IMR-90 (cell line): ENCODE results near the gene PDE4A. TPM values are rescaled to one million over a fixed set of nuclear protein-coding genes. Genes with fewer than 3 reads are reported as not detected.

Source experiments
- ATAC-seq: fragments of 200-7000 bp; cut with Tn5 transposase; 2 replicates; pipeline ENCODE4 v1.9.1; 2020; ENCODE audit warnings: low read depth, mild to moderate bottlenecking, moderate library complexity
- BruUV-seq: library from RNA; stranded (reverse); fragments of 400-500 nt; replicated peaks from 2 replicates; lab custom pipeline; 2021; lab: Mats Ljungman, UMichigan
- CTCF ChIA-PET: fragments of 300-600 bp; formaldehyde crosslinking; extraction: SDS; loops from one replicate; lab custom pipeline; 2021; ENCODE audit warnings: antibody characterized with exemption; lab: Yijun Ruan, JAX
- POLR2A ChIA-PET: fragments of 300-600 bp; sonication (Branson Sonifier 250); formaldehyde crosslinking; loops from one replicate; lab custom pipeline; 2022; ENCODE audit warnings: antibody characterized with exemption; ENCODE audit not compliant: unreplicated experiment; lab: Charles Lee
- DNase-seq: peaks from one replicate; pipeline ENCODE4 v3.0.0; 2013
- H2AFZ ChIP-seq: replicated peaks from 2 replicates; pipeline ENCODE3; 2013; ENCODE audit warnings: low read length, mild to moderate bottlenecking; ENCODE audit not compliant: poor library complexity
- H2AK5ac ChIP-seq: 2 replicates; pipeline ENCODE4 v1.6.1; 2013; ENCODE audit warnings: low read depth, low read length, inconsistent platforms
- H2AK9ac ChIP-seq: replicated peaks from 2 replicates; pipeline ENCODE3; 2013; ENCODE audit warnings: mild to moderate bottlenecking, low read depth, low read length, moderate library complexity; ENCODE audit not compliant: poor library complexity
- H2BK120ac ChIP-seq: 2 replicates; pipeline ENCODE4 v1.6.1; 2013; ENCODE audit warnings: low read depth, low read length, inconsistent platforms
- H2BK15ac ChIP-seq: 3 replicates; pipeline ENCODE4 v1.6.1; 2013; ENCODE audit warnings: low read depth, low read length, inconsistent platforms
- H2BK20ac ChIP-seq: 2 replicates; pipeline ENCODE4 v1.6.1; 2013; ENCODE audit warnings: low read depth, mild to moderate bottlenecking, inconsistent platforms, low read length, moderate library complexity
- H2BK5ac ChIP-seq: 2 replicates; pipeline ENCODE4 v1.6.1; 2013; ENCODE audit warnings: mild to moderate bottlenecking, low read depth, low read length, inconsistent platforms; ENCODE audit not compliant: poor library complexity, severe bottlenecking
- H3K14ac ChIP-seq: replicated peaks from 2 replicates; pipeline ENCODE4 v1.6.1; 2013; ENCODE audit warnings: low read depth, low read length, inconsistent platforms
- H3K18ac ChIP-seq: 2 replicates; pipeline ENCODE4 v1.6.1; 2013; ENCODE audit warnings: low read depth, low read length, control low read depth
- H3K23ac ChIP-seq: 2 replicates; pipeline ENCODE4 v1.6.1; 2013; ENCODE audit warnings: low read depth, low read length, inconsistent platforms
- H3K27ac ChIP-seq: 2 replicates; pipeline ENCODE4 v1.5.1; 2013; ENCODE audit warnings: mild to moderate bottlenecking, control low read depth, low read length; ENCODE audit not compliant: insufficient read depth
- H3K27me3 ChIP-seq: 2 replicates; pipeline ENCODE4 v1.6.1; 2013; ENCODE audit warnings: low read length; ENCODE audit not compliant: control insufficient read depth, insufficient read depth
- H3K36me3 ChIP-seq: 2 replicates; pipeline ENCODE4 v1.6.1; 2013; ENCODE audit warnings: low read length, mixed read lengths; ENCODE audit not compliant: control insufficient read depth, insufficient read depth
- H3K4ac ChIP-seq: 2 replicates; pipeline ENCODE4 v1.6.1; 2013; ENCODE audit warnings: low read depth, low read length, inconsistent platforms
- H3K4me1 ChIP-seq: 2 replicates; pipeline ENCODE4 v1.6.1; 2013; ENCODE audit warnings: low read length, mixed read lengths; ENCODE audit not compliant: control insufficient read depth, insufficient read depth
- H3K4me2 ChIP-seq: 2 replicates; pipeline ENCODE4 v1.6.1; 2013; ENCODE audit warnings: low read depth, mild to moderate bottlenecking, control low read depth, low read length, moderate library complexity
- H3K4me3 ChIP-seq: 2 replicates; pipeline ENCODE4 v1.5.1; 2013; ENCODE audit warnings: low read depth, mild to moderate bottlenecking, control low read depth, low read length, moderate library complexity; ENCODE audit not compliant: insufficient read depth
- H3K56ac ChIP-seq: 2 replicates; pipeline ENCODE4 v1.6.1; 2013; ENCODE audit warnings: low read length, inconsistent platforms; ENCODE audit not compliant: insufficient read depth; ENCODE audit errors: extremely low read depth
- H3K79me1 ChIP-seq, 2 experiments: 2 replicates each; pipeline ENCODE4 v1.6.1; 2013; ENCODE audit warnings: low read length in 2 of 2, inconsistent platforms in 1 of 2, low read depth in 1 of 2
- H3K9ac ChIP-seq: 2 replicates; pipeline ENCODE4 v1.6.1; 2013; ENCODE audit warnings: low read depth, low read length, control low read depth
- H3K9me1 ChIP-seq: 2 replicates; pipeline ENCODE4 v1.6.1; 2013; ENCODE audit warnings: low read length, inconsistent platforms; ENCODE audit not compliant: insufficient read depth
- H3K9me3 ChIP-seq: 2 replicates; pipeline ENCODE4 v1.6.1; 2013; ENCODE audit warnings: low read length; ENCODE audit not compliant: control insufficient read depth, insufficient read depth
- H4K20me1 ChIP-seq: 2 replicates; pipeline ENCODE4 v1.6.1; 2013; ENCODE audit warnings: low read length, inconsistent platforms; ENCODE audit not compliant: insufficient read depth
- H4K5ac ChIP-seq: 2 replicates; pipeline ENCODE4 v1.6.1; 2013; ENCODE audit warnings: mild to moderate bottlenecking, low read depth, low read length, control low read depth
- H4K8ac ChIP-seq, 2 experiments: 2 replicates each; pipeline ENCODE4 v1.6.1; 2013; ENCODE audit warnings: low read depth in 2 of 2, low read length in 2 of 2, control low read depth in 1 of 2, inconsistent platforms in 1 of 2
- H4K91ac ChIP-seq: 2 replicates; pipeline ENCODE4 v1.6.1; 2013; ENCODE audit warnings: low read depth, low read length, inconsistent platforms; ENCODE audit not compliant: insufficient read depth
- BHLHE40 ChIP-seq: fragments of 150-350 bp; IDR thresholded peaks from 2 replicates; pipeline ENCODE4 v1.6.1; 2016; ENCODE audit warnings: mild to moderate bottlenecking, low read depth, low read length
- CEBPB ChIP-seq: IDR thresholded peaks from 2 replicates; pipeline ENCODE4 v1.6.1; 2012; ENCODE audit warnings: low read depth, low read length, improper control_type of control experiment
- CHD1 ChIP-seq: IDR thresholded peaks from 2 replicates; pipeline ENCODE4 v1.6.1; 2012; ENCODE audit warnings: low read depth, low read length, improper control_type of control experiment
- FOS ChIP-seq: fragments of 150-350 bp; IDR thresholded peaks from 2 replicates; pipeline ENCODE4 v1.6.1; 2016; ENCODE audit warnings: low read depth, low read length
- MAFK ChIP-seq: IDR thresholded peaks from 2 replicates; pipeline ENCODE4 v1.6.1; 2012; ENCODE audit warnings: low read depth, low read length, improper control_type of control experiment
- MAZ ChIP-seq: IDR thresholded peaks from 2 replicates; pipeline ENCODE4 v1.6.1; 2012; ENCODE audit warnings: low read depth, mild to moderate bottlenecking, low read length, improper control_type of control experiment, moderate library complexity, borderline replicate concordance
- MXI1 ChIP-seq: IDR thresholded peaks from 2 replicates; pipeline ENCODE4 v1.6.1; 2012; ENCODE audit warnings: low read depth, mild to moderate bottlenecking, low read length, moderate library complexity, borderline replicate concordance
- NFE2L2 ChIP-seq: fragments of 150-350 bp; IDR thresholded peaks from 2 replicates; pipeline ENCODE4 v1.6.1; 2016; ENCODE audit warnings: low read depth, mild to moderate bottlenecking, low read length
- POLR2A ChIP-seq: IDR thresholded peaks from 2 replicates; pipeline ENCODE4 v1.6.1; 2012; ENCODE audit warnings: mild to moderate bottlenecking, low read depth, low read length
- RAD21 ChIP-seq: IDR thresholded peaks from 2 replicates; pipeline ENCODE4 v1.6.1; 2012; ENCODE audit warnings: low read length, improper control_type of control experiment
- RCOR1 ChIP-seq: IDR thresholded peaks from 2 replicates; pipeline ENCODE4 v1.6.1; 2012; ENCODE audit warnings: mild to moderate bottlenecking, low read length, improper control_type of control experiment; ENCODE audit not compliant: insufficient replicate concordance
- RFX5 ChIP-seq: IDR thresholded peaks from 2 replicates; pipeline ENCODE4 v1.8.0; 2012; ENCODE audit warnings: low read depth, mild to moderate bottlenecking, low read length, moderate library complexity
- SMC3 ChIP-seq: fragments of 150-350 bp; IDR thresholded peaks from 2 replicates; pipeline ENCODE4 v1.6.1; 2016; ENCODE audit warnings: low read depth, mild to moderate bottlenecking, antibody characterized with exemption, low read length, moderate library complexity
- WGBS, 2 experiments: methylation state at CpG; one replicate each; pipeline versions ENCODE4 v1.1.5 to v1.1.7; 2013; ENCODE audit warnings: missing lambda C conversion rate in 2 of 2; ENCODE audit not compliant: insufficient read length in 1 of 2; ENCODE audit errors: extremely low coverage in 2 of 2; 5-methylcytosine and 5-hydroxymethylcytosine counted together
- dilution Hi-C: fragments of 300-500 bp; cut with HindIII; formaldehyde crosslinking; loops from one replicate; pipeline ENCODE4 v1.14.3; 2018; ENCODE audit warnings: low sequenced_read_pairs; ENCODE audit not compliant: unreplicated experiment
- in situ Hi-C: fragments of 300-500 bp; cut with MboI; formaldehyde crosslinking; loops from 3 replicates; pipeline ENCODE4 v1.14.3; 2019; ENCODE audit warnings: low sequenced_read_pairs, inconsistent platforms, mixed read lengths
- intact Hi-C: fragments of 100-400 bp; cut with micrococcal nuclease; formaldehyde crosslinking; loops from 2 replicates; pipeline ENCODE4 v1.10.0; 2022
- polyA plus RNA-seq, 3 experiments: library from polyadenylated mRNA; depleted of rRNA; stranded (reverse); fragments of >200 nt; gene quantifications; 2 replicates each; pipeline ENCODE4 v1.2.3, GENCODE V29; 2012; ENCODE audit warnings: low replicate concordance in 1 of 3
- total RNA-seq: library from RNA; depleted of rRNA; stranded (reverse); fragments of >200 nt; gene quantifications from 2 replicates; pipeline ENCODE4 v1.2.3, GENCODE V29; 2012
- TF ChIP-seq, protein P1 (sequence below): fragments of 150-350 bp; IDR thresholded peaks from 2 replicates; pipeline ENCODE4 v1.6.1; 2016; ENCODE audit warnings: low read depth, mild to moderate bottlenecking, low read length, moderate library complexity, borderline replicate concordance
- TF ChIP-seq, protein P2 (sequence below): fragments of 150-350 bp; IDR thresholded peaks from 2 replicates; pipeline ENCODE4 v1.6.1; 2017; ENCODE audit warnings: mild to moderate bottlenecking, antibody characterized with exemption, low read length, low read depth
- TF ChIP-seq, protein P3 (sequence below): conservative IDR thresholded peaks from 2 replicates; pipeline ENCODE4 v1.5.1; 2012; ENCODE audit warnings: mild to moderate bottlenecking, low read depth, low read length, improper control_type of control experiment

The PDE4A gene
- total and polyA plus RNA-seq, 2 of the 4 experiments (the other 2 are of a cell fraction) = 1.8 to 7.0 TPM

DNA sequence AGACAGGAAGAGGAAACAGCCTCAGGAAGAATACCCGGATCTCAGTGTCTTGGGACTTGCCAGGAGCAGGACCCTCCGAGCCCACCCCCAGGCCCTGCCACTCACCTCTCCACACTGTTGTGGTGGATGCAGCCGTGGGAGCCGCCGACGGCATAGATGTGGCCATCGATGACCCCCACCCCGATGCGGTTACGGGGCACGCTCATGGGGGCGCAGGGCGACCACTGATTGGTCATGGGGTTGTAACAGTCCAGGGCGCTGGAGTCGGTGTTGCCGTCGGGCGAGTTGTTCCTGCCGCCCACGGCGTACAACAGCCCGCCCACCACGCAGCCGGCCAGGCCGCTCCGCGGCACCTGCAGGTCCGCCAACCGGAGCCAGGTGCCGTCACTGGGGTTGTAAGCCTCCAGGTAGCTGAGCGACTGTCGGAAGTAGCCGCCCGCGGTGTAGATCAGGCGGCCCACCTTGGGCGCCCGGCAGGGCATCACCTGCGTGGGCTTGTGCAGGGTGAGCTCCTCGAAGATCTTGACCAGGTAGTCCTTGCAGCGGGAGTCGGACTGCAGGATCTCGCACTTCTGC, 71.2 kb downstream of the PDE4A start:
- Histone ChIP-seq H3K4ac (no peak overlapping the region), H3K4me3 (no peak overlapping the region), H3K9me3 (no peaks in the 10 kb centered on the region), H4K5ac (no peak overlapping the region), H2BK15ac (no peak overlapping the region), H4K20me1 (peaks cover 22% of the 10 kb centered on the region), H2AFZ (peak overlapping the region; percentile 58), H3K4me1 (no peaks in the 10 kb centered on the region), H3K56ac (no peak overlapping the region), H3K18ac (no peak overlapping the region), H3K4me2 (no peak overlapping the region), H4K91ac (no peak overlapping the region), H3K27me3 (no peaks in the 10 kb centered on the region), H3K9me1 (no peaks in the 10 kb centered on the region), H2BK120ac (no peak overlapping the region), H4K8ac (no peak overlapping the region), H3K36me3 (peaks cover 60% of the 10 kb centered on the region), H2AK5ac (no peak overlapping the region), H2AK9ac (no peak overlapping the region), H2BK20ac (no peak overlapping the region), H3K14ac (no peak overlapping the region), H2BK5ac (no peak overlapping the region), H3K79me1 (peaks cover 4 to 38% of the 10 kb centered on the region in 2 experiments; a peak in 1 of 4 replicates), H3K27ac (no peak overlapping the region), H3K9ac (no peak overlapping the region), H3K23ac (no peak overlapping the region)
- intact Hi-C loops (no loop called here), in situ Hi-C loops (loop anchor here (10.0 kb wide), 1 partner anchor 153 kb away; no protein-coding TSS in a partner anchor), dilution Hi-C loops (no loop called here)
- no peak for DNase-seq
- no TSS peak for BruUV-seq
- POLR2A ChIA-PET = no interaction called here
- 97% methylated on average over 26 of the region's 43 CpGs; no CpG with 5 or more reads in 1 of the 2 experiments for WGBS, 2 experiments
- TF ChIP-seq CHD1 (no peak), SMC3 (no peak), MXI1 (no peak), POLR2A (no peak), MAZ (no peak), CEBPB (no peak), RCOR1 (no peak), MAFK (no peak), BHLHE40 (no peak), RAD21 (no peak), RFX5 (no peak), FOS (no peak), NFE2L2 (no peak)
- TF ChIP-seq, protein P1, sequence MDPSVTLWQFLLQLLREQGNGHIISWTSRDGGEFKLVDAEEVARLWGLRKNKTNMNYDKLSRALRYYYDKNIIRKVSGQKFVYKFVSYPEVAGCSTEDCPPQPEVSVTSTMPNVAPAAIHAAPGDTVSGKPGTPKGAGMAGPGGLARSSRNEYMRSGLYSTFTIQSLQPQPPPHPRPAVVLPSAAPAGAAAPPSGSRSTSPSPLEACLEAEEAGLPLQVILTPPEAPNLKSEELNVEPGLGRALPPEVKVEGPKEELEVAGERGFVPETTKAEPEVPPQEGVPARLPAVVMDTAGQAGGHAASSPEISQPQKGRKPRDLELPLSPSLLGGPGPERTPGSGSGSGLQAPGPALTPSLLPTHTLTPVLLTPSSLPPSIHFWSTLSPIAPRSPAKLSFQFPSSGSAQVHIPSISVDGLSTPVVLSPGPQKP = no peak
- TF ChIP-seq, protein P2, sequence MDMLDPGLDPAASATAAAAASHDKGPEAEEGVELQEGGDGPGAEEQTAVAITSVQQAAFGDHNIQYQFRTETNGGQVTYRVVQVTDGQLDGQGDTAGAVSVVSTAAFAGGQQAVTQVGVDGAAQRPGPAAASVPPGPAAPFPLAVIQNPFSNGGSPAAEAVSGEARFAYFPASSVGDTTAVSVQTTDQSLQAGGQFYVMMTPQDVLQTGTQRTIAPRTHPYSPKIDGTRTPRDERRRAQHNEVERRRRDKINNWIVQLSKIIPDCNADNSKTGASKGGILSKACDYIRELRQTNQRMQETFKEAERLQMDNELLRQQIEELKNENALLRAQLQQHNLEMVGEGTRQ = no peak
- TF ChIP-seq, protein P3, sequence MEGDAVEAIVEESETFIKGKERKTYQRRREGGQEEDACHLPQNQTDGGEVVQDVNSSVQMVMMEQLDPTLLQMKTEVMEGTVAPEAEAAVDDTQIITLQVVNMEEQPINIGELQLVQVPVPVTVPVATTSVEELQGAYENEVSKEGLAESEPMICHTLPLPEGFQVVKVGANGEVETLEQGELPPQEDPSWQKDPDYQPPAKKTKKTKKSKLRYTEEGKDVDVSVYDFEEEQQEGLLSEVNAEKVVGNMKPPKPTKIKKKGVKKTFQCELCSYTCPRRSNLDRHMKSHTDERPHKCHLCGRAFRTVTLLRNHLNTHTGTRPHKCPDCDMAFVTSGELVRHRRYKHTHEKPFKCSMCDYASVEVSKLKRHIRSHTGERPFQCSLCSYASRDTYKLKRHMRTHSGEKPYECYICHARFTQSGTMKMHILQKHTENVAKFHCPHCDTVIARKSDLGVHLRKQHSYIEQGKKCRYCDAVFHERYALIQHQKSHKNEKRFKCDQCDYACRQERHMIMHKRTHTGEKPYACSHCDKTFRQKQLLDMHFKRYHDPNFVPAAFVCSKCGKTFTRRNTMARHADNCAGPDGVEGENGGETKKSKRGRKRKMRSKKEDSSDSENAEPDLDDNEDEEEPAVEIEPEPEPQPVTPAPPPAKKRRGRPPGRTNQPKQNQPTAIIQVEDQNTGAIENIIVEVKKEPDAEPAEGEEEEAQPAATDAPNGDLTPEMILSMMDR = no peak
- no peak for ATAC-seq
- CTCF ChIA-PET = no interaction called here
